Activated CD4-positive, alpha-beta T cell treated with anti-CD3 and anti-CD28 coated beads, Interleukin-2, amount 10 ng/mL, durations not matched to agents 7 days and 5 days (primary cell): Measurements from ENCODE around the gene DSCAM. TPM values are rescaled to one million over a fixed set of nuclear protein-coding genes. Genes with fewer than 3 reads are reported as not detected.

ENCODE experiments used
- CTCF ChIA-PET: fragments of 350-600 bp; sonication (Branson Sonifier 250); formaldehyde crosslinking; loops from one replicate; lab custom pipeline; 2021; ENCODE audit warnings: antibody characterized with exemption; lab: Charles Lee
- POLR2A ChIA-PET: fragments of 350-600 bp; sonication (Branson Sonifier 250); formaldehyde crosslinking; loops from one replicate; lab custom pipeline; 2021; ENCODE audit warnings: antibody characterized with exemption; lab: Charles Lee
- DNase-seq: peaks from one replicate; pipeline ENCODE4 v3.0.0-alpha.2; 2020
- H3K27ac Mint-ChIP-seq: one replicate; pipeline ENCODE4 v1.8.0; 2021; ENCODE audit warnings: mild to moderate bottlenecking, moderate library complexity, mixed read lengths
- H3K27me3 Mint-ChIP-seq: one replicate; pipeline ENCODE4 v1.8.0; 2021; ENCODE audit warnings: mixed read lengths
- H3K36me3 Mint-ChIP-seq: one replicate; pipeline ENCODE4 v1.8.0; 2021; ENCODE audit warnings: low read depth, mixed read lengths
- H3K4me1 Mint-ChIP-seq: one replicate; pipeline ENCODE4 v1.8.0; 2021; ENCODE audit warnings: mixed read lengths
- H3K4me3 Mint-ChIP-seq: one replicate; pipeline ENCODE4 v1.8.0; 2021; ENCODE audit warnings: mild to moderate bottlenecking, moderate library complexity, mixed read lengths
- H3K9me3 Mint-ChIP-seq: one replicate; pipeline ENCODE4 v1.8.0; 2021; ENCODE audit warnings: mixed read lengths
- total RNA-seq, 2 experiments: library from RNA; stranded (reverse); gene quantifications; one replicate each; pipeline ENCODE4 v1.2.3, GENCODE V29; 2021

The DSCAM gene
- total RNA-seq, 2 experiments from 2014 or later = not detected

DNA sequence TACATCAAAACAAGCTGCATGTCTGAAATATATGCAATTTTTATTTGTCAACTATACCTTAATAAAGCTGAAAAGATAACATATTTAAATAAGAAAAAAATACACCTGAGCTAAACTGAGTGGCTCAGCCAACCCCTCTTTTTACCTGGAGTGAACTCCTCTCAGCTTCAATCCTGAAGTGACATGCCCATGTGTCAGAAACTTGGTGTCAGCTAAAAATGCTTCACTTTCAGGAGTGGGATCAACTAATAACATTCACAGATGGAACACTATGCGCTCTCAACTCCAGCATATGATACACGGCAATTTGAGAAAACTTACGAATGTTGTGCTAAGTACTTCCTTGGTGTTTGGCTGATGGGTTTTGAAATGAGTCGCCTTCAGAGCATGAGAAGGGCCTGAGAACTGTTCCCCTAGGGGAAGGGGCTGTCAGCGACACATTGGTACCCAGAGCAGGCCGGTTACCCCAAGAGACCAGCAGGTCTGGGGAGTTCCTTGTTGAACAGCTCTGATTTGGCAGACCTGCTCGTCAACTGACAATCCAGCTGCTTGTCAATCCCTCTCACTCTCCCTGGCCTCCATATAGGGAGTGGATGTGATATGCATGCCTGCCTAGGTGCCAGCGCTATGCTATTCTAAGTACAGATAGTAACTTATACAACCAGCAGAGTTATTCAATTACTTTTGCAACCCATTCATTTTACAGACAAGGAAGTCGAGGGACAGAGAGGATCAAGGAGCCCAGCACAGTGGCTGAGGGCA lies 712.0 kb downstream of the DSCAM start:
- H3K4me3 Mint-ChIP-seq = no peak overlapping the region
- no peaks in the 10 kb centered on the region for H3K27me3 Mint-ChIP-seq
- no peak for DNase-seq
- H3K27ac Mint-ChIP-seq = no peak overlapping the region
- no peaks in the 10 kb centered on the region for H3K4me1 Mint-ChIP-seq
- no peaks in the 10 kb centered on the region for H3K36me3 Mint-ChIP-seq
- peaks cover 3% of the 10 kb centered on the region for H3K9me3 Mint-ChIP-seq
- CTCF ChIA-PET = no interaction called here
- POLR2A ChIA-PET = no interaction called here

GRCh38 chr21:40130476-40130875 lies 716.5 kb downstream of the DSCAM start:
- Mint-ChIP-seq H3K4me3 (no peak overlapping the region), H3K27me3 (no peaks in the 10 kb centered on the region), H3K36me3 (no peaks in the 10 kb centered on the region), H3K9me3 (peaks cover 3% of the 10 kb centered on the region), H3K27ac (no peak overlapping the region), H3K4me1 (no peaks in the 10 kb centered on the region)
- DNase-seq = no peak
- ChIA-PET CTCF (no interaction called here), POLR2A (no interaction called here)

- Mint-ChIP-seq H3K4me3 (no peak overlapping the region), H3K36me3 (no peaks in the 10 kb centered on the region), H3K27ac (no peak overlapping the region), H3K4me1 (no peaks in the 10 kb centered on the region), H3K9me3 (peaks cover 3% of the 10 kb centered on the region), H3K27me3 (no peaks in the 10 kb centered on the region)
- DNase-seq = no peak
- CTCF ChIA-PET = no interaction called here
- POLR2A ChIA-PET = no interaction called here
Observed at GRCh38 chr21:40129809-40130208, 717.1 kb downstream of the DSCAM start.

- Mint-ChIP-seq H3K27me3 (no peaks in the 10 kb centered on the region), H3K27ac (no peak overlapping the region), H3K36me3 (no peaks in the 10 kb centered on the region), H3K4me3 (no peak overlapping the region), H3K4me1 (no peaks in the 10 kb centered on the region), H3K9me3 (peaks cover 4% of the 10 kb centered on the region)
- DNase-seq = no peak
- POLR2A ChIA-PET = no interaction called here
- CTCF ChIA-PET = interaction anchor here (0.6 kb wide), 1 partner anchor 10 kb away, joined by 4 read pairs; no protein-coding TSS in a partner anchor
Observed at GRCh38 chr21:40128891-40129290, 718.1 kb downstream of the DSCAM start.

DNA sequence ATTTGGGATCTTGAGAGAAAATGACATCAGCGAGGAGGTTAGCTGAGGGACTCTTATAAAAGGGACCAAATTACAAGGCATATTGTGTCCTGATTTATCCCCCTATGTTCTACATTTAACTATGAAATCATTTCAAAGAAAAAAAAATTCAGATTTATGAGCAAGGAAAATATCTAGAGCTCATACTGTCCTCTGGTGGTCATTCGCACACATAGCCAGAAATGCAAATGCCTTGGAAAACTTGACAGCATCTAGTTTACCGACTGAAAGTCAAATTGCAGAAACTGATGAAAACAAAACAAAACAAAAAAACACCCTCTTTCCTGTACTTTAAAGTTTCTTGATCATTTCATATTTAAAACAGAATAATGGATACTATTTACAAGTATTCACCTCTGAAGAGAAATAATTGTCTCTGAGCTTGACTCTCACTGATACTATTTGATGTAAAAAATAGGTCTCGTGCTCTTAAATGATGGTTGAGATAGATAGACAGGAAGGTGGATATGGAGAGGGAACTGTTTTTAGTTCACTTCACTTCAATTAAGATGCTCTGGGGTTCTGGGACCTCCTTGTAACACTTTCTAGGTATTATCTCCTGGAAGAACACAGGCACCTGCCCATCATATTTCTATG lies 725.9 kb downstream of the DSCAM start:
- Mint-ChIP-seq H3K9me3 (peaks cover 4% of the 10 kb centered on the region), H3K4me3 (no peak overlapping the region), H3K4me1 (no peaks in the 10 kb centered on the region), H3K27me3 (no peaks in the 10 kb centered on the region), H3K27ac (no peak overlapping the region), H3K36me3 (no peaks in the 10 kb centered on the region)
- ChIA-PET POLR2A (no interaction called here), CTCF (no interaction called here)
- DNase-seq = no peak

- no peak for DNase-seq
- Mint-ChIP-seq H3K4me3 (no peak overlapping the region), H3K27me3 (no peaks in the 10 kb centered on the region), H3K9me3 (peaks cover 10% of the 10 kb centered on the region), H3K36me3 (no peaks in the 10 kb centered on the region), H3K27ac (no peak overlapping the region), H3K4me1 (no peaks in the 10 kb centered on the region)
- ChIA-PET POLR2A (no interaction called here), CTCF (interaction anchor here (0.6 kb wide), 1 partner anchor 10 kb away, joined by 4 read pairs; no protein-coding TSS in a partner anchor)
Observed at GRCh38 chr21:40118527-40118926, 728.4 kb downstream of the DSCAM start.

GRCh38 chr21:40117236-40117635 lies 729.7 kb downstream of the DSCAM start:
- H3K27me3 Mint-ChIP-seq = no peaks in the 10 kb centered on the region
- no peaks in the 10 kb centered on the region for H3K4me1 Mint-ChIP-seq
- peaks cover 9% of the 10 kb centered on the region for H3K9me3 Mint-ChIP-seq
- H3K4me3 Mint-ChIP-seq = no peak overlapping the region
- H3K36me3 Mint-ChIP-seq = no peaks in the 10 kb centered on the region
- H3K27ac Mint-ChIP-seq = no peak overlapping the region
- no peak for DNase-seq
- POLR2A ChIA-PET = no interaction called here
- CTCF ChIA-PET = no interaction called here

GRCh38 chr21:40115775-40116174 lies 731.2 kb downstream of the DSCAM start:
- Mint-ChIP-seq H3K4me3 (no peak overlapping the region), H3K36me3 (no peaks in the 10 kb centered on the region), H3K4me1 (no peaks in the 10 kb centered on the region), H3K9me3 (peaks cover 9% of the 10 kb centered on the region), H3K27ac (no peak overlapping the region), H3K27me3 (no peaks in the 10 kb centered on the region)
- CTCF ChIA-PET = no interaction called here
- POLR2A ChIA-PET = no interaction called here
- DNase-seq = no peak

GRCh38 chr21:40102682-40103081 lies 744.3 kb downstream of the DSCAM start:
- CTCF ChIA-PET = no interaction called here

DNA sequence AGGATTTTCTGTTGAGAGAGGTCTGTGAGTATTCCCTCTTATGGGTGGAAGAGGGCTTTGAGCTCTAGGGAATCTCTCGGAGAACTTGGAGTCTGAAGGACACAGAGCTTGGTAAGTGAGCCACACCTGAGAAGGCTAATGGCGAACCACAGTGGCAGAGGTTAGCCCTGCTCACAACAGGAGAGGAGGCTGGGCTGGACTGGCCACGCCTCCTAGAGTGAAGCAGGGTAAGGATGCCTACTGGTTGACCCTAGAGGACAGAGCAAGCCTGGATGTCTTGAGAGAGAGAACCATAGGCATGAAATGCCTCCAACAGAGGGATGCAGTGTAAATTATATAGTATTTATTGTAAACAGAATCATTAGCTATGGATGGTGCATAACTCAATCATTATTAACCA lies 747.1 kb downstream of the DSCAM start:
- Mint-ChIP-seq H3K4me1 (no peaks in the 10 kb centered on the region), H3K27me3 (no peaks in the 10 kb centered on the region), H3K4me3 (no peak overlapping the region), H3K9me3 (peaks cover 6% of the 10 kb centered on the region), H3K27ac (no peak overlapping the region), H3K36me3 (no peaks in the 10 kb centered on the region)
- POLR2A ChIA-PET = no interaction called here
- DNase-seq = no peak
- CTCF ChIA-PET = no interaction called here

More at GRCh38 chr21:40102682-40103081, 744.3 kb downstream of the DSCAM start:
- Mint-ChIP-seq H3K27me3 (no peaks in the 10 kb centered on the region), H3K9me3 (peaks cover 6% of the 10 kb centered on the region), H3K27ac (no peak overlapping the region), H3K4me1 (no peaks in the 10 kb centered on the region), H3K4me3 (no peak overlapping the region), H3K36me3 (no peaks in the 10 kb centered on the region)
- no peak for DNase-seq
- POLR2A ChIA-PET = no interaction called here

GRCh38 chr21:40095477-40095876 lies 751.5 kb downstream of the DSCAM start:
- Mint-ChIP-seq H3K4me1 (no peaks in the 10 kb centered on the region), H3K4me3 (no peak overlapping the region), H3K27me3 (no peaks in the 10 kb centered on the region), H3K9me3 (peaks cover 6% of the 10 kb centered on the region), H3K36me3 (no peaks in the 10 kb centered on the region), H3K27ac (no peak overlapping the region)
- POLR2A ChIA-PET = no interaction called here
- CTCF ChIA-PET = no interaction called here
- DNase-seq = no peak

GRCh38 chr21:40080385-40080784 lies 766.6 kb downstream of the DSCAM start:
- ChIA-PET POLR2A (no interaction called here), CTCF (no interaction called here)
- no peak overlapping the region for H3K4me3 Mint-ChIP-seq
- peaks cover 4% of the 10 kb centered on the region for H3K9me3 Mint-ChIP-seq
- no peaks in the 10 kb centered on the region for H3K4me1 Mint-ChIP-seq
- no peaks in the 10 kb centered on the region for H3K27me3 Mint-ChIP-seq
- DNase-seq = no peak
- H3K27ac Mint-ChIP-seq = no peak overlapping the region
- no peaks in the 10 kb centered on the region for H3K36me3 Mint-ChIP-seq

GRCh38 chr21:40074710-40075109 lies 772.2 kb downstream of the DSCAM start:
- no peaks in the 10 kb centered on the region for H3K27me3 Mint-ChIP-seq
- POLR2A ChIA-PET = no interaction called here
- H3K9me3 Mint-ChIP-seq = no peaks in the 10 kb centered on the region
- no peaks in the 10 kb centered on the region for H3K36me3 Mint-ChIP-seq
- DNase-seq = no peak
- no peak overlapping the region for H3K4me3 Mint-ChIP-seq
- H3K27ac Mint-ChIP-seq = no peak overlapping the region
- CTCF ChIA-PET = interaction anchor here (0.6 kb wide), 1 partner anchor 548 kb away, joined by 6 read pairs; no protein-coding TSS in a partner anchor
- H3K4me1 Mint-ChIP-seq = no peaks in the 10 kb centered on the region
